Head of caudate nucleus (tissue), 42 donors: ENCODE measurements around the gene SLCO4A1.
"Not testable (repeated sequence)": the region's sequence is repeated elsewhere in the genome, so short reads cannot be mapped to it uniquely, and the experiment has no call there.

ENCODE experiments used
- DNase-seq, 42 donors: peaks; one replicate each; pipeline versions ENCODE4 v3.0.0 to v3.0.0-alpha.2; 2020 to 2021; ENCODE audit warnings: mixed read lengths in 7 of 42
- intact Hi-C: fragments of 100-400 bp; cut with DNase I; formaldehyde crosslinking; loops from one replicate; pipeline ENCODE4 v1.15.0; 2022

SLCO4A1 gene

GRCh38 chr20:62618611-62619529 is 23.4 kb upstream of the SLCO4A1 start:
- DNase-seq, result no peak
- intact Hi-C loops, result loop anchor here (10.0 kb wide), 1 partner anchor 114 kb away; no protein-coding TSS in a partner anchor

GRCh38 chr20:62620625-62621024 is 21.7 kb upstream of the SLCO4A1 start:
- no peak for DNase-seq
- intact Hi-C loops, result no loop called here

GRCh38 chr20:62621251-62622110 is 20.8 kb upstream of the SLCO4A1 start:
- intact Hi-C loops, result no loop called here
- no peak for DNase-seq

GRCh38 chr20:62622178-62622876 is 20.0 kb upstream of the SLCO4A1 start:
- DNase-seq, result no peak
- intact Hi-C loops, result no loop called here

- intact Hi-C loops, result no loop called here
- DNase-seq, result no peak
These were observed 19.3 kb upstream of the SLCO4A1 start for GRCh38 chr20:62622877-62623487.

GRCh38 chr20:62623488-62624324 is 18.6 kb upstream of the SLCO4A1 start:
- intact Hi-C loops, result no loop called here
- DNase-seq, result peak in 15 of 42 donors; percentile 25 to 73 (median 46)

- intact Hi-C loops, result no loop called here
- DNase-seq, result no peak
These were observed 18.0 kb upstream of the SLCO4A1 start for GRCh38 chr20:62624325-62624690.

GRCh38 chr20:62624719-62625453 is 17.4 kb upstream of the SLCO4A1 start:
- peak in 7 of 42 donors; percentile 17 to 54 (median 26) for DNase-seq
- intact Hi-C loops, result no loop called here

- intact Hi-C loops, result no loop called here
- DNase-seq, result no peak
These were observed 16.8 kb upstream of the SLCO4A1 start for GRCh38 chr20:62625516-62625915.

- intact Hi-C loops, result no loop called here
- no peak for DNase-seq
These were observed 16.3 kb upstream of the SLCO4A1 start for GRCh38 chr20:62625921-62626547.

- DNase-seq, intact Hi-C loops: not testable (repeated sequence)
These were observed 14.9 kb upstream of the SLCO4A1 start for GRCh38 chr20:62627425-62627824.

- DNase-seq, result no peak
- intact Hi-C loops, result no loop called here
These were observed 14.2 kb upstream of the SLCO4A1 start for GRCh38 chr20:62627901-62628612.

- intact Hi-C loops, result no loop called here
- DNase-seq, result no peak
These were observed 13.6 kb upstream of the SLCO4A1 start for GRCh38 chr20:62628691-62629090.

GRCh38 chr20:62629864-62630470 is 12.3 kb upstream of the SLCO4A1 start:
- intact Hi-C loops, result no loop called here

GRCh38 chr20:62631336-62632308 is 10.7 kb upstream of the SLCO4A1 start:
- no peak for DNase-seq
- intact Hi-C loops, result no loop called here

More at GRCh38 chr20:62629864-62630470, 12.3 kb upstream of the SLCO4A1 start:
- DNase-seq, result no peak
